C4-2B (cell line): ENCODE results near the gene SLC7A6OS.

Experiments
- H3K27ac ChIP-seq: fragments of 450-650 bp; 2 replicates; pipeline ENCODE4 v1.5.1; 2017
- CTCF ChIP-seq: fragments of 450-650 bp; conservative IDR thresholded peaks from 2 replicates; pipeline ENCODE4 v1.5.1; 2017; ENCODE audit warnings: mild to moderate bottlenecking
- ZFX ChIP-seq: fragments of 450-650 bp; IDR thresholded peaks from 2 replicates; pipeline ENCODE4 v1.6.1; 2017

The SLC7A6OS gene

GRCh38 chr16:68310774-68311511, at the start of gene SLC7A6OS, which contains the start of gene PRMT7:
Gene SLC7A6OS (minus strand): TSS chr16:68310946. CDS start chr16:68310926, 20 bp downstream.
Gene PRMT7 (plus strand): TSS chr16:68311019. CDS start chr16:68315980, 4,961 bp downstream.
- H3K27ac ChIP-seq, result peak within 1 kb of the TSS; percentile 95

GRCh38 chr16:68359398-68360191, 48.8 kb upstream of the SLC7A6OS start:
- no peak for TF ChIP-seq CTCF
- TF ChIP-seq ZFX, result no peak
- H3K27ac ChIP-seq, result no peak overlapping the region

More at GRCh38 chr16:68310774-68311511, at the start of gene SLC7A6OS, which contains the start of gene PRMT7:
- TF ChIP-seq CTCF (no peak; the same call in 1 of the 2 replicates), ZFX (peak; percentile 59; the same call in 1 of the 2 replicates)

- no peak overlapping the region for H3K27ac ChIP-seq
- TF ChIP-seq CTCF, result no peak
- no peak for TF ChIP-seq ZFX
Measured at GRCh38 chr16:68358951-68359350, 48.2 kb upstream of the SLC7A6OS start.

- H3K27ac ChIP-seq, result no peak overlapping the region
- TF ChIP-seq CTCF (no peak), ZFX (no peak)
Measured at GRCh38 chr16:68357923-68358322, 47.2 kb upstream of the SLC7A6OS start.

- TF ChIP-seq ZFX (no peak), CTCF (no peak)
- no peak overlapping the region for H3K27ac ChIP-seq
Measured at GRCh38 chr16:68357521-68357922, 46.8 kb upstream of the SLC7A6OS start.

- H3K27ac ChIP-seq, result no peak overlapping the region
- no peak for TF ChIP-seq ZFX
- no peak for TF ChIP-seq CTCF
Measured at GRCh38 chr16:68356919-68357286, 46.2 kb upstream of the SLC7A6OS start.
